RWPE2 (cell line): ENCODE measurements around the gene DHX15.

Source experiments
- ATAC-seq: fragments of 200-7000 bp; cut with Tn5 transposase; 3 replicates; pipeline ENCODE4 v1.9.1; 2021; ENCODE audit warnings: low read depth
- DNase-seq: peaks from one replicate; pipeline ENCODE4 v3.0.0-alpha.2; 2020; ENCODE audit warnings: low spot score
- H3K27ac ChIP-seq: fragments of 450-650 bp; 2 replicates; pipeline ENCODE4 v1.5.1; 2017; ENCODE audit warnings: mild to moderate bottlenecking; ENCODE audit not compliant: poor library complexity, severe bottlenecking
- H3K27me3 ChIP-seq: fragments of 250-450 bp; sonication (Bioruptor Pico); 2 replicates; pipeline ENCODE4 v1.5.1; 2021; ENCODE audit warnings: mild to moderate bottlenecking, moderate library complexity; ENCODE audit not compliant: insufficient read depth, poor library complexity, severe bottlenecking
- H3K36me3 ChIP-seq: fragments of 250-450 bp; sonication (Bioruptor Pico); 2 replicates; pipeline ENCODE4 v1.5.1; 2020; ENCODE audit warnings: low read depth, mild to moderate bottlenecking, moderate library complexity
- H3K4me1 ChIP-seq: fragments of 250-450 bp; sonication (Bioruptor Pico); 2 replicates; pipeline ENCODE4 v1.5.1; 2021; ENCODE audit warnings: mild to moderate bottlenecking, moderate library complexity; ENCODE audit not compliant: insufficient read depth, poor library complexity, severe bottlenecking
- H3K4me3 ChIP-seq: fragments of 250-450 bp; sonication (Bioruptor Pico); 2 replicates; pipeline ENCODE4 v1.5.1; 2021; ENCODE audit warnings: mild to moderate bottlenecking, moderate library complexity; ENCODE audit not compliant: severe bottlenecking
- H3K9me3 ChIP-seq: fragments of 250-450 bp; sonication (Bioruptor Pico); 2 replicates; pipeline ENCODE4 v1.5.1; 2021; ENCODE audit warnings: mild to moderate bottlenecking, moderate library complexity; ENCODE audit not compliant: severe bottlenecking
- CTCF ChIP-seq: fragments of 450-650 bp; IDR thresholded peaks from one replicate; pipeline ENCODE4 v1.5.1; 2017; ENCODE audit warnings: mild to moderate bottlenecking, moderate library complexity; ENCODE audit not compliant: poor library complexity, severe bottlenecking

DHX15 gene

GRCh38 chr4:24551492-24552289 lies 32.7 kb downstream of the DHX15 start:
- Histone ChIP-seq H3K27me3 (no peaks in the 10 kb centered on the region), H3K4me3 (no peak overlapping the region), H3K36me3 (peaks cover 93% of the 10 kb centered on the region), H3K27ac (peak overlapping the region; percentile 12), H3K9me3 (no peaks in the 10 kb centered on the region), H3K4me1 (peaks cover under 1% of the 10 kb centered on the region)
- peak; percentile 60 for TF ChIP-seq CTCF
- DNase-seq = no peak
- no peak for ATAC-seq

GRCh38 chr4:24550441-24551175 lies 33.7 kb downstream of the DHX15 start:
- TF ChIP-seq CTCF = no peak
- H3K4me1 ChIP-seq = no peaks in the 10 kb centered on the region
- no peaks in the 10 kb centered on the region for H3K9me3 ChIP-seq
- ATAC-seq = no peak
- H3K27ac ChIP-seq = no peak overlapping the region
- H3K36me3 ChIP-seq = peaks cover 93% of the 10 kb centered on the region
- H3K27me3 ChIP-seq = no peaks in the 10 kb centered on the region
- no peak for DNase-seq
- no peak overlapping the region for H3K4me3 ChIP-seq

- Histone ChIP-seq H3K9me3 (no peaks in the 10 kb centered on the region), H3K4me3 (no peak overlapping the region), H3K27ac (no peak overlapping the region), H3K4me1 (no peaks in the 10 kb centered on the region), H3K36me3 (peaks cover 93% of the 10 kb centered on the region), H3K27me3 (no peaks in the 10 kb centered on the region)
- DNase-seq (no peak), ATAC-seq (no peak)
- no peak for TF ChIP-seq CTCF
Observed at GRCh38 chr4:24547979-24548378, 36.4 kb downstream of the DHX15 start.

- H3K4me3 ChIP-seq = no peak overlapping the region
- no peaks in the 10 kb centered on the region for H3K27me3 ChIP-seq
- H3K27ac ChIP-seq = no peak overlapping the region
- DNase-seq = no peak
- ATAC-seq = no peak
- H3K36me3 ChIP-seq = peaks cover 96% of the 10 kb centered on the region
- no peak for TF ChIP-seq CTCF
- H3K4me1 ChIP-seq = no peaks in the 10 kb centered on the region
- no peaks in the 10 kb centered on the region for H3K9me3 ChIP-seq
Observed at GRCh38 chr4:24544208-24544988, 40.0 kb downstream of the DHX15 start.
